Naive thymus-derived CD4-positive, alpha-beta T cell (primary cell): Measurements from ENCODE around the gene KMT2A. TPM values are rescaled to one million over a fixed set of nuclear protein-coding genes. Genes with fewer than 3 reads are reported as not detected.

Experiments
- ATAC-seq: fragments of 150-1000 bp; cut with Tn5 transposase; 2 replicates; pipeline ENCODE4 v1.10.0; 2021; ENCODE audit warnings: mild to moderate bottlenecking, moderate library complexity
- CTCF ChIA-PET: fragments of 350-600 bp; sonication (Branson Sonifier 250); formaldehyde crosslinking; loops from one replicate; lab custom pipeline; 2021; ENCODE audit warnings: antibody characterized with exemption; lab: Charles Lee
- POLR2A ChIA-PET: fragments of 350-600 bp; sonication (Branson Sonifier 250); formaldehyde crosslinking; loops from one replicate; lab custom pipeline; 2021; ENCODE audit warnings: antibody characterized with exemption, inconsistent platforms; lab: Charles Lee
- DNase-seq, 9 donors: peaks; one replicate each; pipeline versions ENCODE4 v3.0.0 to v3.0.0-alpha.2; 2020 to 2022; ENCODE audit warnings: mixed read lengths in 1 of 9
- H3K27ac ChIP-seq: one replicate; pipeline ENCODE4 v1.7.0; 2013; ENCODE audit warnings: mild to moderate bottlenecking, low read depth, low read length, moderate library complexity
- H3K27me3 ChIP-seq, 2 donors: one replicate each; pipeline ENCODE4 v1.7.0; 2013; ENCODE audit warnings: low read length in 2 of 2, mild to moderate bottlenecking in 2 of 2, moderate library complexity in 2 of 2; ENCODE audit not compliant: control insufficient read depth in 2 of 2, insufficient read depth in 2 of 2
- H3K36me3 ChIP-seq, 3 experiments: 1 replicate in 2 of 3; 2 replicates in 1 of 3; pipeline ENCODE4 v1.7.0; 2013; ENCODE audit warnings: low read length in 3 of 3, mild to moderate bottlenecking in 3 of 3, moderate library complexity in 1 of 3; ENCODE audit not compliant: insufficient read depth in 3 of 3, control insufficient read depth in 2 of 3
- H3K4me1 ChIP-seq, 2 donors: one replicate each; pipeline ENCODE4 v1.7.0; 2013; ENCODE audit warnings: low read length in 2 of 2, mild to moderate bottlenecking in 2 of 2, moderate library complexity in 1 of 2; ENCODE audit not compliant: control insufficient read depth in 2 of 2, insufficient read depth in 2 of 2
- H3K4me3 ChIP-seq: 2 replicates; pipeline ENCODE4 v1.7.0; 2013; ENCODE audit warnings: mild to moderate bottlenecking, low read length
- H3K9me3 ChIP-seq, 3 experiments: 1 replicate in 2 of 3; 2 replicates in 1 of 3; pipeline ENCODE4 v1.7.0; 2013; ENCODE audit warnings: low read length in 3 of 3; ENCODE audit not compliant: control insufficient read depth in 2 of 3
- H3K27ac Mint-ChIP-seq, 9 donors: one replicate each; pipeline ENCODE4 v1.8.0; 2020 to 2022; ENCODE audit warnings: mixed read lengths in 9 of 9, mild to moderate bottlenecking in 8 of 9, moderate library complexity in 5 of 9, inconsistent platforms in 2 of 9
- H3K27me3 Mint-ChIP-seq, 5 donors: one replicate each; pipeline ENCODE4 v1.8.0; 2021 to 2022; ENCODE audit warnings: mixed read lengths in 5 of 5, mild to moderate bottlenecking in 1 of 5
- H3K36me3 Mint-ChIP-seq, 5 donors: one replicate each; pipeline ENCODE4 v1.8.0; 2020 to 2022; ENCODE audit warnings: mixed read lengths in 5 of 5, mild to moderate bottlenecking in 3 of 5, inconsistent platforms in 1 of 5
- H3K4me1 Mint-ChIP-seq, 7 donors: one replicate each; pipeline ENCODE4 v1.8.0; 2020 to 2022; ENCODE audit warnings: mixed read lengths in 7 of 7, mild to moderate bottlenecking in 3 of 7, inconsistent platforms in 1 of 7
- H3K4me3 Mint-ChIP-seq, 10 donors: one replicate each; pipeline ENCODE4 v1.8.0; 2020 to 2022; ENCODE audit warnings: mild to moderate bottlenecking in 10 of 10, mixed read lengths in 10 of 10, moderate library complexity in 6 of 10, inconsistent platforms in 2 of 10
- H3K9me3 Mint-ChIP-seq, 11 donors: one replicate each; pipeline ENCODE4 v1.8.0; 2020 to 2022; ENCODE audit warnings: mixed read lengths in 11 of 11, mild to moderate bottlenecking in 4 of 11, inconsistent platforms in 1 of 11, moderate library complexity in 1 of 11
- intact Hi-C, 2 donors: fragments of 100-400 bp; cut with micrococcal nuclease; formaldehyde crosslinking; loops; one replicate each; pipeline ENCODE4 v1.15.1; 2023
- polyA plus RNA-seq, 2 donors: library from polyadenylated mRNA; unstranded; fragments of 300-500 nt; fragmentation: Illumina TruSeq; gene quantifications; one replicate each; pipeline ENCODE4 v1.2.3, GENCODE V29; 2021
- total RNA-seq, 6 experiments: library from RNA in 5 of 6; stranded (reverse) in 5 of 6; gene quantifications; 1 replicate in 5 of 6; 2 replicates in 1 of 6; pipeline ENCODE4 v1.2.3 and lab custom pipeline; 2021 to 2026

KMT2A gene
- total and polyA plus RNA-seq, 7 experiments from 2014 or later, result 19.6 to 192 (median 160) TPM

DNA sequence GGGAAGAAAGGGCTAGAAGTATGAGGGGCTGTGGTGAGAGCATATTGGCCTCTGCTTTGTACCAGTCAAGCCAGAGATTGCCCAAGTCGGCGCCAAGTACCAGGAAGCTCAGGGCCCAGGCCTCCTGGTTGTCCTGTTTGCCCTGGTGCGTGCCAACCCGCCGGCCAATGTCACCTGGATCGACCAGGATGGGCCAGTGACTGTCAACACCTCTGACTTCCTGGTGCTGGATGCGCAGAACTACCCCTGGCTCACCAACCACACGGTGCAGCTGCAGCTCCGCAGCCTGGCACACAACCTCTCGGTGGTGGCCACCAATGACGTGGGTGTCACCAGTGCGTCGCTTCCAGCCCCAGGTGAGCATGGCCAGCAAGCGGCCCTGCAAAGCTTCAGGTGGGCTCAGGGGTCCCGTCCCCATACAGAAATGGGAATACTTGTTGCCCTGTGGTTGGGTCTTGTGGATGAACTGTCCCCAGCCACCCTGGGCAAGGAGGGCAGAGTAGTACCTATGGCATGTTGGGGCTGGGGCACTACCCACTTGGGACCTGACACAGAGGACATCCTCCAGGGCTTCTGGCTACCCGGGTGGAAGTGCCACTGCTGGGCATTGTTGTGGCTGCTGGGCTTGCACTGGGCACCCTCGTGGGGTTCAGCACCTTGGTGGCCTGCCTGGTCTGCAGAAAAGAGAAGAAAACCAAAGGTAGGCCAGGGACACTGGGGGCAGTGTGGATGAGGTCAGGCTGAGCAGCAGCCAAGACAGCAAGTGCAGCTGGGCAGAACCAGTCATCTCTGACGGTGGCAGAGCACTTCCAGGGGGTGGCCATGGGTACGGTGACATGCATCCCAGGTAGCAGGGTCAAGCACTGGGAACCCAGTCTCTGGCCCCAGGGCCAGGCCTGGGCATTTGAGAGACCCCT, 96.8 kb downstream of the KMT2A start:
- H3K4me3 Mint-ChIP-seq, result peak overlapping the region in 5 of 10 donors; percentile 94 to 99 (median 95)
- Histone ChIP-seq H3K4me1 (peaks cover 13 to 14% of the 10 kb centered on the region in 2 donors), H3K9me3 (no peaks in the 10 kb centered on the region), H3K36me3 (peaks cover 0 to 36% (median 0%) of the 10 kb centered on the region in 3 experiments), H3K27me3 (no peaks in the 10 kb centered on the region), H3K4me3 (no peak overlapping the region), H3K27ac (no peak overlapping the region)
- ChIA-PET POLR2A (interaction anchor here (0.7 kb wide), 1 partner anchor 664 kb away, joined by 3 read pairs; no protein-coding TSS in a partner anchor), CTCF (no interaction called here)
- H3K27me3 Mint-ChIP-seq, result peaks cover 0 to 3% (median 0%) of the 10 kb centered on the region in 5 donors
- H3K4me1 Mint-ChIP-seq, result peaks cover 16 to 33% (median 30%) of the 10 kb centered on the region in 7 donors
- no peak for DNase-seq
- intact Hi-C loops, result no loop called here
- ATAC-seq, result no peak
- H3K27ac Mint-ChIP-seq, result peak overlapping the region in 2 of 9 donors; percentile 25 to 32
- peaks cover 0 to 4% (median 0%) of the 10 kb centered on the region in 11 donors for H3K9me3 Mint-ChIP-seq
- peaks cover 0 to 7% (median 0%) of the 10 kb centered on the region in 5 donors for H3K36me3 Mint-ChIP-seq

DNA sequence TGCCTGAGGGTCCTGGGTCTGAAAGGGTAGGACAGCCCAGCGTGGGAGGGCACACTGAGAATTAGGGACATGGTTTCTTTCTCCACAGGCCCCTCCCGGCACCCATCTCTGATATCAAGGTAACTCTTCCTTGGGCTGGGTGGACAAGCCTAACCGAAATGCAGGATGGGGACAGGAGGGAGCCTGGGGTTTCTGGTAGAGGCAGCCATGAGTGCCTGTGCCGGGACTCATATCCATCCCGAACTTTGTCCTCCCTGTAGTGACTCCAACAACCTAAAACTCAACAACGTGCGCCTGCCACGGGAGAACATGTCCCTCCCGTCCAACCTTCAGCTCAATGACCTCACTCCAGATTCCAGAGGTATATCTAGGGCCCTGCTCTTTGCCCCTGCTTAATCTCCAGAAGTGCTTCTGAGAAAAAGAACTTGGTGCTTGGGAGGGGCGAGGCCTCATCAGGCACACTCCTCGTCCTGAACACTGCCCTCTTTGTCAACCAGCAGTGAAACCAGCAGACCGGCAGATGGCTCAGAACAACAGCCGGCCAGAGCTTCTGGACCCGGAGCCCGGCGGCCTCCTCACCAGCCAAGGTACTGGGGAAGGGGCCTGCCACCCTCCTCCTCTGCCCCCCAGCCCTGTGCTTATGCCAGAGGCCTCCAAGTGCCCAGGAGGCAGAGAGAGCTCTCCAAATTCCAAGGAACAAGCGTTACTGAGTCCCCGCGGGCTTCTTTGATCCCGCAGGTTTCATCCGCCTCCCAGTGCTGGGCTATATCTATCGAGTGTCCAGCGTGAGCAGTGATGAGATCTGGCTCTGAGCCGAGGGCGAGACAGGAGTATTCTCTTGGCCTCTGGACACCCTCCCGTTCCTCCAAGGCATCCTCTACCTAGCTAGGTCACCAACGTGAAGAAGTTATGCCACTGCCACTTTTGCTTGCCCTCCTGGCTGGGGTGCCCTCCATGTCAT, 97.8 kb downstream of the KMT2A start:
- ChIA-PET CTCF (no interaction called here), POLR2A (no interaction called here)

DNA sequence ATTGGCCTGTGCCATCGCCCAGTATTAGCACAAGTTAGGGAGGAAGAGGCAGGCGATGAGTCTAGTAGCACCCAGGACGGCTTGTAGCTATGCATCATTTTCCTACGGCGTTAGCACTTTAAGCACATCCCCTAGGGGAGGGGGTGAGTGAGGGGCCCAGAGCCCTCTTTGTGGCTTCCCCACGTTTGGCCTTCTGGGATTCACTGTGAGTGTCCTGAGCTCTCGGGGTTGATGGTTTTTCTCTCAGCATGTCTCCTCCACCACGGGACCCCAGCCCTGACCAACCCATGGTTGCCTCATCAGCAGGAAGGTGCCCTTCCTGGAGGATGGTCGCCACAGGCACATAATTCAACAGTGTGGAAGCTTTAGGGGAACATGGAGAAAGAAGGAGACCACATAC, 99.0 kb downstream of the KMT2A start:
- intact Hi-C loops, result no loop called here
- ChIA-PET POLR2A (no interaction called here), CTCF (no interaction called here)
- Histone ChIP-seq H3K36me3 (peaks cover 0 to 39% (median 0%) of the 10 kb centered on the region in 3 experiments), H3K27ac (no peak overlapping the region), H3K27me3 (no peaks in the 10 kb centered on the region), H3K4me3 (no peak overlapping the region), H3K4me1 (peaks cover under 1 to 10% of the 10 kb centered on the region in 2 donors), H3K9me3 (no peaks in the 10 kb centered on the region)
- Mint-ChIP-seq H3K27ac (peak overlapping the region in 1 of 9 donors; percentile 48), H3K36me3 (peaks cover 0 to 10% (median 2%) of the 10 kb centered on the region in 5 donors), H3K9me3 (peaks cover 0 to 2% (median 0%) of the 10 kb centered on the region in 11 donors), H3K4me3 (no peak overlapping the region), H3K27me3 (no peaks in the 10 kb centered on the region), H3K4me1 (peaks cover 0 to 15% (median 13%) of the 10 kb centered on the region in 7 donors)
- ATAC-seq (no peak), DNase-seq (no peak)

More for the DNA sequence above, 97.8 kb downstream of the KMT2A start:
- Histone ChIP-seq H3K27ac (no peak overlapping the region), H3K27me3 (no peaks in the 10 kb centered on the region), H3K4me3 (no peak overlapping the region), H3K9me3 (no peaks in the 10 kb centered on the region), H3K36me3 (peaks cover 0 to 36% (median 0%) of the 10 kb centered on the region in 3 experiments), H3K4me1 (peaks cover 13 to 14% of the 10 kb centered on the region in 2 donors)
- ATAC-seq (no peak), DNase-seq (no peak)
- Mint-ChIP-seq H3K4me3 (no peak overlapping the region), H3K36me3 (peaks cover 0 to 7% (median 0%) of the 10 kb centered on the region in 5 donors), H3K27ac (peak overlapping the region in 2 of 9 donors; percentile 14 to 23), H3K4me1 (peaks cover 11 to 27% (median 25%) of the 10 kb centered on the region in 7 donors), H3K9me3 (peaks cover 0 to 4% (median 0%) of the 10 kb centered on the region in 11 donors), H3K27me3 (peaks cover 0 to 3% (median 0%) of the 10 kb centered on the region in 5 donors)
- intact Hi-C loops, result no loop called here

DNA sequence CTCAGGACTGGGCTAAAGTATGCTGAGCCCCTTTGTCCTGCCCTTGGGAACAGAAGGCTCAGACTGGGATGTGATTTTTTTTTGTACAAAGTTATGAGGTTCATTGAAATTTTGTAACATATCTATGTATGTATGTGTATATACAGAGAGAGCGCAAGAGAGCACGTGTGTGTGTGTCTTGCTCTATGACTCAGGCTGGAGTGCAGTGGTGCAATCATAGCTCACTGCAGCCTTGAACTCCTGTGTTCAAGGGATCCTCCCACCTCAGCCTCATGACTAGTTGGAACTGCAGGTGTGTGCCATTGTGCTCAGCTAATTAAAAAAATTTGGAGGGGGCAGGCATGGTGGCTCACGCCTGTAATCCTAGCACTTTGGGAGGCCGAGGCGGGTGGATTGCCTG, 100.4 kb downstream of the KMT2A start:
- Histone ChIP-seq H3K9me3 (no peaks in the 10 kb centered on the region), H3K4me3 (no peak overlapping the region), H3K4me1 (peaks cover 0 to 3% of the 10 kb centered on the region in 2 donors), H3K27me3 (no peaks in the 10 kb centered on the region), H3K27ac (no peak overlapping the region), H3K36me3 (peaks cover 0 to 41% (median 0%) of the 10 kb centered on the region in 3 experiments)
- Mint-ChIP-seq H3K4me3 (no peak overlapping the region), H3K4me1 (peaks cover 0 to 8% (median 7%) of the 10 kb centered on the region in 7 donors), H3K9me3 (no peaks in the 10 kb centered on the region), H3K27me3 (no peaks in the 10 kb centered on the region), H3K36me3 (peaks cover 0 to 16% (median 7%) of the 10 kb centered on the region in 5 donors), H3K27ac (no peak overlapping the region)
- ChIA-PET POLR2A (interaction anchor here (0.6 kb wide), 1 partner anchor 14 kb away, joined by 5 read pairs; no protein-coding TSS in a partner anchor), CTCF (no interaction called here)
- no peak for ATAC-seq
- DNase-seq, result no peak
- intact Hi-C loops, result no loop called here

DNA sequence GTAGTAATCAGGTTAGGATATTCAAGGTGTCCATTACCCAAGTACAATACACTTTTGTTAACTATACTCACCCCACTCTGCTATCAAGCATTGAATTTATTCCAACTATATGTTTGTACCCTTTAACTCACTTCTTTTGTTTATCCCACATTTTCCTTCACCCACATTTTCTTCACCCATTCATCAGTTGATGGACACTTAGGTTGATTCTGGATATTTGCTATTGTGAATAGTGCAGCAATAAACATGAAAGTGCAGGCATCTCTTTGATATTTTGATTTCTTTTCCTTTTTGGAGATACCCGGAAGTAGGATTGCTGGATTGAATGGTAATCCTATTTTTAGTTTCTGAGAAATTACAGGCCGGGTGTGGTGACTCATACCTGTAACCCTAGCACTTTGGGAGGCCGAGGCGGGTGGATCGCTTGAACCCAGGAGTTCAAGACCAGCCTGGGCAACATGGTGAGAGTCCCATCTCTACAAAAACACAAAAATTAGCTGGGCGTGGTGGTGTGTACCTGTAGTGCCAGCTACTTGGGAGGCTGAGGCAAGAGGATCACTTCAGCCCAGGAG, 101.2 kb downstream of the KMT2A start:
- Mint-ChIP-seq H3K4me3 (no peak overlapping the region), H3K4me1 (peaks cover 0 to 2% (median 0%) of the 10 kb centered on the region in 7 donors), H3K9me3 (no peaks in the 10 kb centered on the region), H3K27me3 (no peaks in the 10 kb centered on the region), H3K27ac (no peak overlapping the region), H3K36me3 (peaks cover 0 to 21% (median 7%) of the 10 kb centered on the region in 5 donors)
- H3K4me1 ChIP-seq, result no peaks in the 10 kb centered on the region
- no peak overlapping the region for H3K4me3 ChIP-seq
- peaks cover 0 to 41% (median 0%) of the 10 kb centered on the region in 3 experiments for H3K36me3 ChIP-seq
- no peak overlapping the region for H3K27ac ChIP-seq
- no peaks in the 10 kb centered on the region for H3K9me3 ChIP-seq
- DNase-seq (no peak), ATAC-seq (no peak)
- ChIA-PET CTCF (no interaction called here), POLR2A (no interaction called here)
- intact Hi-C loops, result no loop called here
- no peaks in the 10 kb centered on the region for H3K27me3 ChIP-seq
